ENCODE results near the gene ACADSB.

ACADSB gene

GRCh38 chr10:123042708-123043408, 34.1 kb downstream of the ACADSB start:
- DNase-seq (ENCODE audit: low spot score) = no peak

GRCh38 chr10:123043409-123043925, 34.7 kb downstream of the ACADSB start:
- DNase-seq (ENCODE audit: low spot score) = no peak

DNA sequence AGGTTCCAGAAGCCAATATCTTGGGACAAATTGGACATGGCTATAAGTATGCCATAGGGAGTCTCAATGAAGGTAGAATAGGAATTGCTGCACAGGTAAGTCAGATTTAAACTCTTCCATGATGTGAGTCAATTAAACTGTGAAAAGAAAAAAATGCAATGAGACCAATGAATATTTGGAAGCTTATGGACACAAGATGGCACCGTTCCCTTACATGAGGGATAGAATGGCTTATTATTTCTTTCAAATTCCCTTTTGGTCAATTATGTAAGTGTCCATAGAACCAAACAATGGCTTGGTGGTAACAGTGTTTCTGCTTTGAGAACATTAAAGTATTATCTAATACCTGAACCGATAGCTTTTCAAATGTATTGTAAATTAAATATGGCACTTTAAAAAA, 35.6 kb downstream of the ACADSB start:
- no peak for DNase-seq (ENCODE audit: low spot score)

- DNase-seq (ENCODE audit: low spot score) = no peak
Measured at GRCh38 chr10:123045961-123046731, 37.3 kb downstream of the ACADSB start.

DNA sequence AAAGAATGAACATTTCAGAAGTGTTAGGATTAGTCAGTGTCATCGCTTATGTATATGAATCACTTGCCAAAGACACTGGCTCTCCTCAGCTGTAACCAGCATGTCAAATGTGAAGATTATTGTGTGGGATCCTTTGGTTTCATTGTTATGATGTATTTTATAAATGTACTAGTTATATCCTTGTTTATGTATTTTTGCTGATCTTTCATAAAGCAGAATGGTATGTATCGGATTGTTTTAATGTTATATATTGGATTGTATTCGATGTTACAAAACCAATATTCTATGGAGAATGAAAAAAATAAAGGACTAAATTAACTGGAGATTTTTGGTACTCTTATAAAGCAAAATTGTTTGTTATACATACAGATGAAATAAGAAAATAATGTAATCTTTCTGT, 49.2 kb downstream of the ACADSB start:
- no peak for DNase-seq (ENCODE audit: low spot score)

DNA sequence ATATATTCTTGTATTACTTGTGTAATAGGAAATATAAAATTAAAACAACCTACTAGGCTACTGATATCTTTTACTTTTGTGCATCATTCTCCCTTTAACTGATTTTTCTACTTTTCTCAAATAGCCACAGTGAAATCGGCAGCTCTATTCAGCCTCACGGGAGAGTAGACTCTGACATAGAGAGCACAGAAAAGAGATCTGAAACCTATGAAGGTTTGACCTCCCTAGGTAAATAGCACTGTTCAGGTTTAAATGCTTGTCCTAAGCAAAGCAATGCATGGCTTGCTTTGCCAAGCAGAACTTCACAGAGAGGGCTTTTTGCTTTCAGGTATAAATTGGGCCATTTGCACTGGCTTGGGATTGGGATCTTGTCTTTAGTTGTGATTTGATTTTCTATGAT, 53.1 kb downstream of the ACADSB start:
- DNase-seq (ENCODE audit: low spot score) = no peak

DNA sequence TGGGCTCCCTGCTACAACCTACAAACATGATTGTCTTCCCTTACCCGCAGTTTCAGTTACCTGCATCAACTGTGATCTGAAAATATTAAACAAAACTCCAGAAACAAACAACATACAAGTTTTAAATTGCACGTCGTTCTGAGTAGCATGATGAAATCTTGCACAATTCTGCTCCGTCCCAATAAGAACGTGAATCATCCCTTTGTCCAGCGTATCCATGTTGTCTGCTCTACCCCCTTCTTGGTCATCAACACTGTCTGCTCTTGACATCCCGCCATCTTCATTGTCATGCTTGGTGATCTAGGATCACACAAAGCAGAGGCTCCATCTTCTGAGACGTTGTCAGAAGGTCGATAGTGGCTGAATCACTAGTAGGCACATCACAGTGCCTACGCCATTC, 53.9 kb downstream of the ACADSB start:
- DNase-seq (ENCODE audit: low spot score) = no peak

DNA sequence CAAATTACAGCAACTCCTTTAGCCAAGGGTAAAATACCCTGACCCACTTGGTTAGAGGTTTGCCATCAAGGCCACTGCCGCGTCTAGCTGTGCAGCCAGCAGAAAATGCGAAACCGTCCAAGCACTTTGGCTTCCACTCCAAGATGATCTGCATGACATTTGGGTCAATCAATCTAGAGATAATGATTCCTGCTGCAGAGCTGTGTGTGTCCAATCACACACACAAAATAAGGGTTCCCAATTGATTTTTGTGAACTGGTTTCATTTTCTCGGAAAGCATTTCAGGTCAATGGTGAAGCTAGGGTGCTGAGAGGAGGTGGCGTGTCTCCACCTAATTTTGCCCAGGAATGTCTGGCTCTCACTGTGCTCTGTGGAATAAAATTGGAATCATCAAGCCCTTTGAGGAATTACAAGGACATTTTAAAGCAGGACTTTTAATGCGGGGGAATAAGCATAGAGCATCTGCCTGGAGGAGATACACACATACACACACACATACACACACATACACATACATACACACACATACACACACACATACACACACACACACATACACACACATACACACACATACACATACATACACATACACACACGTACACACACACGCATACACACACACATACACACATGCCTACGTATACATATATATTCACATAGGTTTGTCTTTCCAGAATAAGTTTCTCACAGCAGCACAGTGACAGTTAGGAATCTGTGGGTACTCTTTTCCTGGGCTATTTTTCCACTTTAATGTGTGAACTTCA, 59.5 kb downstream of the ACADSB start:
- DNase-seq (ENCODE audit: low spot score) = no peak

DNA sequence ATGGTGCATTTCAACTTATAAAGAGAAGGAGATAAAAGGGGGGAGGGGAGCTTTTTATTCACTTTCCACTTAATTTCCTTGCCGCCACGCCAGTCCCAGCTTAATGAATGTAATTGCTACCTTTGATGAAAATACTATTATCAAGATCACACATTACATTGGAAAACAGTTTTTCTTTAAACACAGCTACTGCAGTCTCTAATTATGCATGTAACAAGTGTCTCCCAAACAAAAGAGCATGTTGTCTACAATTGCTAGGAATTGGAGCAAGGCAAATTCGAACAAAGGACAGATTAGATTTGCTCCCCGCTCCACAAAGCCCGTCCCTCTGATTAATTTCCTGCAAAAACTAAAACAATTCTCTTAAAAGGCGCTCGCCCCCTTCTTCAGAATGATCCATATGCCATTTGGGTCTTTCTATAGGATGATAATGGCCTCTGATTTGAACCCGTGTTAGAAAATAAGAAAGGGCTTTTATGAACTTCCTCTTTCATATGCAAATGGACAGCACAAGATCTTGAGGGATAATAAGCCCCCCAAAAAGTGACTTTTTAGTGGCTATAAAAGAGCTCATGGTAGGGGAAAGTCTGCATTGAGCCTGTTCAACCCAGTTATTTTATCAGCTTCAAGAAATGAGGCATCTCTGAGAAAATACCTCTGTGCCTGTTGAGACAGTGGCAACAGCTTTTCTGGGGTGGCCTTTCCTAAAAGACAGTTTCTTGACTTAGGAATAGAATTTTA, 60.6 kb downstream of the ACADSB start:
- no peak for DNase-seq (ENCODE audit: low spot score)

DNA sequence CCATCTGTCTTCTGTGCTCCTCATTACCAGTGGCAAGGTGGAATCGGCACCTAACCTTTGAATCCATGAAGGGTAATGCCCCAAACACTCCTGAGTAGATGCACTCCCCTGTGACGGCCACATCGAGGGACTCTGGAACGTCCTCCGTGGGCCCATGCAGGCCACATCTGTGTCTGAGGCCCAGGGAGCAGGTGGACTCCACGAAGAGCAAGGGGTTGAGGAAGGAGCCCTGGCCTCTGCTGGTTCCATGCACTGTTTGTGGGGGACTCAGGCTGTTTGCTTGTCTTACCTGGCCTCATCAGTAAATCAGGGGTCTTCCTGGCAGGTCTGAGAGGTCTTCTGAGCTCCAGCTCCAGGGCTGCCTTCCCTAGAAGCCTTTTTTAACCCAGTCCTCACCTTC, 64.4 kb downstream of the ACADSB start:
- DNase-seq (ENCODE audit: low spot score) = no peak

DNA sequence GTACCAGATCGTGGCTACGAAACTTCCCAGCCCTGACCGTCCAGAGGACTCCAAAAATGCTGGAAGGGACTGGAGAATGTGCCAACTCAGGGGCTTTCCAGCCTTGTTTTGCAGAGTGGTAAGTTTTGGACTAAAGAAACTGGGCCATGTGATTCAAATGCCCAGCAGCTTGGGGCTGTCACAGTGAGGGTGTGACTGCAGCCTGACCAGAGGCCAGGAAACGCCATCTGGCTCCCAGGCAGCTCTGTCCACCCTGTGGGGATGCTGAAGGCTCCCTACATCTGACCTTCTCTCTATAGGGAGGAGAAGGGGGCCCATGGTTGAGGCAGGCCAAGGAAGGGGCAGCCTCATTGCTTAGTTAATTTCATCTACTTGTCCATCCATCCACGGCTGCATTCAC, 65.4 kb downstream of the ACADSB start:
- no peak for DNase-seq (ENCODE audit: low spot score)

- no peak for DNase-seq (ENCODE audit: low spot score)
Measured at GRCh38 chr10:123081896-123082295, 73.1 kb downstream of the ACADSB start.

DNA sequence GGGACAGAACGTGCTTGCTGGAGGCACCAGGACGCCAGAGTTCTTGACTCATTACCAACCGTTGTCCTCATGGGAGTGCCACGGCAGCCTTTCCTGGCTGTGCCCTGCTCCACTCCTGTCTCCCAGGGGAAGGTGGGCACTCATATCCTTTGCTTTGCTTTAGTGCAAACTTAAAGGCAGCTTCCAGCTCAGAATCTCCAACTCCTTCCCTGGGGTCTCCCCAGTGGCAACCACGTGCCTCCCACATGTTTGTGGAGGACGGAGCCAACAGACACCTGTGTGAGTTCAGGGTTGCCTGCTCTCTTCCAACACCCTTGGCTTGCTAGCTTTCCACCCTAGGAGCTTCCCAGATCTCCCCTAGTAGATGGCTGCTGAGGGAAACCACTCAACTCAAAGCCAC, 75.0 kb downstream of the ACADSB start:
- no peak for DNase-seq (ENCODE audit: low spot score)

DNA sequence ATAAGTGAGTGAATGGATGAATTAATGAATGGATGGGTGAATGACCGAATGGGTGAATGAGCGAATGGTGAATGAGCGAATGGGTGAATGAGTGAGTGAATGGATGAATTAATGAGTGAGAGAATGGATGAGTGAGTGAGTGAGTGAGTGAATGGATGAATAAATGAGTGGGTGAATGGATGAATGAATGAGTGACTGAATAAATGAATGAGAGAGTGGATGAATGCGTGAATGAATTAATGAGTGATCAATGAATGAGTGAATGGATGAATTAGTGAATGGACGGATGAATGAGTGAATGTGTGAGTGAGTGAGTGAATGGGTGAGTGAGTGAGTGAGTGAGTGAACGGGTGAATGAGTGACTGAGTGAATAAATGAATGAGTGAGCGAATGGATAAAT, 77.5 kb downstream of the ACADSB start:
- no peak for DNase-seq (ENCODE audit: low spot score)

GRCh38 chr10:123087348-123087747, 78.5 kb downstream of the ACADSB start:
- no peak for DNase-seq (ENCODE audit: low spot score)

DNA sequence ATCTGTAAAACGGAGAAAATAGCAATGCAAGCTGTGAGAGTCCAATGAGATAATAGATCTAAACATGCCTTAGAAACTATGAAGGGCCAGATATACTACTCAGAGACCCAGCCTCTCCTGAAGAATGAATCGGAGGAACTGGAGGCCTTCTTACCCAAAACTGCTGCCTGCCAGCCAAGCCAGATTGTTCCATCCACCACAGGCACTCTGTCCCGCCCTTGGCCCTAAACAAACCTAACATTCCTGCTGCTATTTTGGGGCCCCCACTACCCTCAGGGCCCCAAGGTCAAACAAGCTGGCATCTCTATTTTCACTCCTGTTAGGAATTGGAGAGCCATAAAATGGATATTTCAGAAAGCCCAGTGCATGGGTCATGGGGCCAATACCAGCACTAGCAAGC, 79.0 kb downstream of the ACADSB start:
- DNase-seq (ENCODE audit: low spot score) = no peak

- no peak for DNase-seq (ENCODE audit: low spot score)
Measured at GRCh38 chr10:123092635-123093414, 84.0 kb downstream of the ACADSB start.

DNA sequence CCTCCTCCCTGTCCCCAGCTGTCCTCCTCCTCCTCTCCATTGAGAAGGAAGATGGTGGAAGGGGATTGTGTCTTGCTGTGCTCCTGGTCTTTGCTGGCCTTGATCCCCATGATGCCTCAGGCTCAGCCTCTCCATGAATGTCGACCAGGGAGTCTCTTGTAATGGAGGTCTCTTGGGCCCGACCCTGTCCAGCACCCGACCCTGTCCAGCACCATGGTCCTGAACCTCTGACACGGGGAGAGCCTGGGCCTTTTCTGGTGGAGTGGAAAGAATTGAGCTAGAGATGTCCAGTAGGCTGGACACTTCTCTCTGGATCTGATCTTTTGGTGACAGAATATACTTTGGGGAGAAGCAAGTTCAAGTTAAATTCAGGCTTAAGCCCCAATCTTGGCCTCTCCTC, 84.7 kb downstream of the ACADSB start:
- DNase-seq (ENCODE audit: low spot score) = no peak

DNA sequence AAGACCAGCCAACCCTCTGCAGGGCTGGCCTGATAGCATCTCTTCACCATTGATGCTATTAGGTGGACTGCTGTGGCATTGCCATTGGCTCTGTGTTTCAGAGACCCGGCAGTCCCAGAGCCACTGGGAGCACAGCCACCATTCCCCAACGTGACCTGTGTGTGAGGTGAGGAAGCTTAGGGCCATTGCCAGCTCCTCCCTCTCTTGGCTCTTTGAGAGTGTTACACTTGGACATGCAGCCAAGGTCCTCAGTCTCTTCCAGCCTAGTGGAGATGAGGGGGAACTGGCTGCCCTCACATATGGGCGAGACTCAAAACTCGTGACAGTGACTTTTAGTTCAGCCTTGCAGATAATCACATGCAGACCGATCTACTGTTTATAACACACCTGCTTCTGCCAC, 87.6 kb downstream of the ACADSB start:
- no peak for DNase-seq (ENCODE audit: low spot score)

GRCh38 chr10:123097039-123097438, 88.2 kb downstream of the ACADSB start:
- DNase-seq (ENCODE audit: low spot score) = no peak

DNA sequence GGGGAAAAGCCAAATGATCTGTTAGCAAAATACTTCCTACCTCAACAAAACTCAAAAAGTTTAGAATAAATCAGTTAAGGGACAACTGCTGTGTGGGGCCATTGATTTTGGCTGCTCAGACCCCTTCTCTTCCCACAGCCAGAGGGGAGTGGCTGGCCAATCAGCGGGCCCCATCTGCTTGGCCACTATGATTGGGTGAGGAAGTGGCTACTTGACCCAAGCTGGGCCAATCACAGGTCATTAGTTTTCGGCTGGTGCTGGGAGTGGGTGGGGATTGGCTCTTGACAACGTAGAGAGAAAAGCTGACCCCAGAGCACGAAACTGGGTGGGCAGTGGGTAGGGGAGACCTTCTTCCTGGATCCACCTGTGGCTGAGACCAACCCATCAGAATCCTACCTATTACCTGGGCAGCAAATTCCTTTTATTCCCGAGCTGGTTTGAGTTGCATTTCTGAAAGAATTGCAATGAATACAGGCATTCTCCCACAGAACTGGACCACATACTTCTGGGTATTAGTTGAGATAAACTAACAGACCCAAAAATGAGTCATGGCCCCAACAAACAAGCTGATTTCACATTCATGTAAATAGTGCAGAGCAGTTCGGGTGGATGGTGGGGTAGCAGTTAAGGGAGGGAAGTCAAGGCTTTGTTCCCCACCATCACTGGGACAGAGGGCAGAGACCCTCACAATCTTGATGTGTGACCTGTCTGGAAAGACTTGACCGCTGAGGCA, 91.4 kb downstream of the ACADSB start:
- no peak for DNase-seq (ENCODE audit: low spot score)
